GM19455 (cell line): ENCODE measurements around the gene DRG2.

Source experiments
- ATAC-seq: cut with Tn5 transposase; IDR thresholded peaks from one replicate; pipeline ENCODE4 v1.9.1; 2021; ENCODE audit not compliant: unreplicated experiment

The DRG2 gene

DNA sequence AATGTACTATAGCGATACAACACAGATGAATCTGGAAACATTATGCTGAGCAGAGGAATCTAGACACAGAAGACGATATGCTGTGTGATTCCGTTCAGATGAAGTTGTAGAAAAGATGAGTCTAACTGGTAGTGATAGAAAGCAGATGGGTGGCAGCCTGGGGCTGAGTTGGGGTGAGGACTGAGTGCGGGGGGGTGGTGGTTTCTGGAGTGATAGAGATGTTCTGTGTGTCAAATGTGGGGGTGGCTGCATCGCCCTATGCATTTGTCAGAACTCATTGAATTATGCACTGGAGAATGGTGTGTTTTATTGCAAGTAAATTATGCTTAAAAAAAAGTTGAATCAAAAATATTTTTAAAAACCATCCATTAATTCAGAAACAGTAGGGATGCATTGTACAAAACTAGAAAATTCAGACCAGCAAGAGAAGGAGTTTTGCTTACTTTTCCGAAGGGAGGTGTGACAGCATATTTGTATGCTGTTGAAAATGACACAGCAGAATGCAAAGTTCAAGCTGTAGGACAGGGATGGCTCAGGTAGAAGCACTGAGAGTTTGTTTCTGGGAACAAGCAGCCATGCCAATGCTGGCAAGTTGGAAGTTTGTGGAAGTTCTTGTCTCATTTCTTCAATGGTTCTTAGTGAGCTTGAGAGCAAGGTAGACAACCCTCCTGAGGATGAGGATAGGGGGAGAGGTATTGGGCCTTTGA lies 13.0 kb upstream of the DRG2 start:
- no peak for ATAC-seq

GRCh38 chr17:18076936-18077335 lies 10.8 kb upstream of the DRG2 start:
- no peak for ATAC-seq

GRCh38 chr17:18079543-18079942 lies 8.2 kb upstream of the DRG2 start:
- ATAC-seq = no peak

DNA sequence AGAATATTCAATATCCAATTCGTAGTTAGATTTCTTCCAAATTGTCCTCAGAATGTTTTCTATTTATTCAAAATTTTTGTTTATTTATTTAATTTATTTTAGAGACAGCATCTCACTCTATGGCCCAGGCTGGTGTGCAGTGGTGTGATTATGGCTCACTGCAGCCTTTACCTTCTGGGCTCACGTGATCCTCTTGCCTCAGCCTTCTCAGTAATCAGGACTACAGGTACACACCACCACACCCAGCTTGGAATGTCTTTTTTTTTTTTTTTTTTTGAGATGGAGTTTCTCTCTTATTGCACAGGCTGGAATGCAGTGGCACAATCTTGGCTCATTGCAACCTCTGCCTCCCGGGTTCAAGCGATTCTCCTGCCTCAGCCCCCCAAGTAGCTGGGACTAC lies 3.5 kb upstream of the DRG2 start:
- ATAC-seq = no peak

- no peak for ATAC-seq
Measured at GRCh38 chr17:18089613-18090012, 1.9 kb downstream of the DRG2 start.

DNA sequence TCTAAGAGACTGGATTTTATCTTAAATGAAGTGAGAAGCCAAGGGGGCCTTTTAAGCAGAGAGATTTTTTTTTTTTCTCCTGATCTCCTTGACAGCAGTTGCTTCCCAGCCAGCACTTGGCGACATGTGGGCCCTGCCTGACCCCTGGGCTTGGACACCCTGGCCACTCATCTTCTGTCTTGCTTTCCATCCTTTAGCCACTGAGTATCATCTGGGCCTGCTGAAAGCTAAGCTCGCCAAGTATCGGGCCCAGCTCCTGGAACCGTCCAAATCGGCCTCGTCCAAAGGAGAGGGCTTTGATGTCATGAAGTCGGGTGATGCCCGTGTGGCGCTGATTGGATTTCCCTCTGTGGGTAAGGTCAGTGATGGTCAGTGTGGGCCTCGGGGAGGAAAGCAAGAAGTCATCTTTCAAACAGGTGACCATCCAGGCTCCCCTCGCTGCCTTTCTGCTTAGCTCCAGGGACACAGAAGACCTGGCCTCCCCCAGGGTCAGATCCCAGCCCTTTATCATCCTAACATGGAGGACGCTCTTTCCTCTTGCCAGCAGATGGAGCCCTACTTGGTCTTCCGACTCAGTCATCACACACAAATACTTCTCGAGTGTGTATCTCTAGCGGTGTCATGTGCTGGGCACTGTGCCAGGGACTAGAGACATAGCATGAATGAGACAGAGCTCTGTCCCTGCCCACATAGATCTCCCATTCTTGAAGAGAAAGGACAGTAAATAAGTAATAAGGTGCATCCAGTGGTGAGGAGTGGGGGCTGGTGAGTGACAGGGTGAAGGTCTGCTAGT lies 6.1 kb downstream of the DRG2 start:
- no peak for ATAC-seq

DNA sequence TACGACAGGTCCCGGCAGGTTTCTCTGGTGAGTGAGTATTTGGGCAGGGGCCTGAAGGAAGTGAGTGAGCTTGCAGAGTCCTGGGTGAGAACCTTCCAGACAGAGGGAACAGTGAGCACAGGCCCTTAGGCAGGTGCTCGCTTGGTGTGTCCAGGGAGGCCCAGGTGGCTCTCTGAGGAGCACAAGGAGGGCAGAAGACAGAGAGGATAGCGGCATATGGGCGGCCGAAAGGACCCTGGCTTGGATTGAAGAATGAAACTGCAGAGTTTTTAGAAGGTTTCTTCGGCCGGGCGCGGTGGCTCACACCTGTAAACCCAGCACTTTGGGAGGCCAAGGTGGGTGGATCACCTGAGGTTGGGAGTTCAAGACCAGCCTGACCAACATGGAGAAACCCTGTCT lies 6.7 kb downstream of the DRG2 start:
- no peak for ATAC-seq

DNA sequence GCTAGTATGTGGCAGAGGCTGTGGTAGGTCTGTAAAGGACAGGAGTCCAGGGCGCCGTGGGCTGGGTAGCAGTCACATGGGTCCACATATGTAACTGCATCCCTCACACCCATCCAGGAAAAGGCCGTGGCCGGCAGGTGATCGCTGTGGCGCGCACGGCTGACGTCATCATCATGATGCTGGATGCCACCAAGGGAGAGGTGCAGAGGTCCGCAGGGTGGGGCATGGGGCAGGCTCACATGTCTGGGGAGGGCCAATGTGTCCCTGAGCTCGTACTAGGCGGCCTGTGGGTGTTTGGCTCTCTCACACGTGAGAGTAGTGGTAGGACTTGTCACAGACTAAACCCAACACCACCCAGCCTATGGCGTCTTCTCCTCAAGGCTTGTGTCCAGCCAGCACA lies 11.8 kb downstream of the DRG2 start:
- no peak for ATAC-seq

GRCh38 chr17:18100616-18101015 lies 12.9 kb downstream of the DRG2 start:
- no peak for ATAC-seq

DNA sequence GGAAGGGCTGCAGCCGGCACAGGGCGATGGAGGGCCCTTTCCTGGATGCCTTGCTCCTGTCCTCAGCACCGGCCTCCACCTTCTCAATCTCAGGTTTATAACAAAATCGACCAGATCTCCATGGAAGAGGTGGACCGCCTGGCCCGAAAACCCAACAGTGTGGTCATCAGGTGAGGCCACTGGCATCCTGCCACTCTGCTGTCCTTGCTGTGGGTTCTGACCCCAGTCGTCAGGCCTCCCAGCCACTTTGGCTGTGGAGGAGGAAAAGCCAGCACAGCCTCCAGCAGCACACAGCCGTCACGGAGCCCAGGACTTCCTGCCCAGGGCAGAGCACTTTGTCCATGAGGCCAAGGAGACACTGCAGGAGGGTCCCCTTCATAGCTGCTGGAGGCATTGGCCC lies 14.1 kb downstream of the DRG2 start:
- ATAC-seq = no peak

DNA sequence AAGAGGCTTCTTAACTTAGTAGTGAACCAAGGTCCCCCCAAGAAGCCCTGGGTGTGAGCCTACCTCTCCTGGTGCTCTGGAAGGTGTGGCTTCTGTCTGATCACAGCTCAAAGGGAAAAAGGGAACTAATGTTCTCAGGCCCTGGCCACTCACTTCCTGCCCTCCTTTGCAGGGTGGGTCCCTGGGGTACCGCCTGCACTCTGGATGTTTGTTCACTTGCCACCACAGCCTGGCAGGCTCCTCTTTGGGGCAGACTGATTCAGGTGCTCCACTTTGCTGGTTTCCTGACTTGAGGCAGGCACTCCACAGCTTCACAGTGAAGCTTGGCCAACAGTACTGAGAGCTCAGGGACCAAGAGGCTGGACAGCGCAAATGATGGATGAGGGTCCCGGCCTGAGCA lies 14.9 kb downstream of the DRG2 start:
- ATAC-seq = no peak

- ATAC-seq = no peak
Measured at GRCh38 chr17:18105027-18105426, 17.3 kb downstream of the DRG2 start.

DNA sequence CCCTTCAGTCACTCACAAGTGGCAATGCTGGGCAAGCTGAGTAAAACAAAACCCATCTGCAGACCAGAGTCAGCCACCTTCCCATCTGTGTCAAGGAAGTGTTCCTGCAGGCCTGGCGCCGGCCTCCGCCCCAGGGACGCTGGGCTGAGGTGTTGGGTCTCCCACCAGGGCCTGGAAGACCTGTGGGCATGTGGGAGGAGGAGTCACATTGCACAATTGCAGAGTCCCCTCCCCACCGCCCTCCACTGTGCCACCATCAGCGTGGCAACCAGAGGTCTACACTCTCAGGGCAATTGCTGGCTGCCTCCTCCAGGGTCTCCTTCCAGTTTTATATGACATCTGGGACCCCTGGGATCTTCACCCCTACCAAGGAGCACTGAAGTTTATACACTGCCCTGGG lies 17.8 kb downstream of the DRG2 start:
- no peak for ATAC-seq

DNA sequence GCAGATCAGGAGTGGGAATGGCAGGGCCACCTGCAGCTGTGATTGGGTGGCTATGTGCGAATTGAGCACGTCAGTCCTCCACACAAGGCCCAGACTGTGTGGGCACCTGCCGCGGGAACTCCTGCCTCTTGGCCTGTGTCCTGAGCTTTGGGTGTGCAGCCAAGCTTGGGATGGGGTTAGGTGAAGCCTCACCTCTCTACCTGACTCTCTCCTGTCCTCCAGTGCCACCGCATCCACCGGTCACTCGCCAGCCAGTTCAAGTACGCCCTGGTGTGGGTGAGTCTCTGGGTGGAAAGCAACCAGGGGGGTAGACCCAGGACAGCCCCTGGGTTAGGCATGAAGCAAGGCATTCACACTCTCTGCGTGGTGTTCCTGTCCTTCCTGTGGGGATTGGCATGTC lies 18.5 kb downstream of the DRG2 start:
- no peak for ATAC-seq

GRCh38 chr17:18107061-18107790 lies 19.5 kb downstream of the DRG2 start:
- ATAC-seq = no peak

DNA sequence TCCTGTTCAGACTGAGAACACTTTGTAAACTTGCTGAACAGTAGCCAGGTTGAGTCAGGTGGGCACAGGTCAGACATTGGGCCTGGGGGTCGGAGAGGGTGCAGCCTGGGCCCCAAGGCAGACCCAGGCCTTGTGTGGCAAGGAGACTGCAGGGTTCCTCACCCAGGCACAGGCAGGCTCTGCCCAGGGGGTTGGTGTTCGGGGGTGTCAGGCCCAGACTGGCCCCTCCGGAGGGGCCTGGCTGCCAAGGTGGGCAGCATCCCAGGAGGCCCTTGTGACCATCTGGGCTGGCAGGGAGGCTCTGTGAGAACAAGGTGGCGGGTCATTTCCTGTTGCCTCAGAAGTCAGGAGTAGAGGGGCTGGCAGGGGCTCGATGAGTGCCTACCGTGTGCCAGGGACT lies 20.2 kb downstream of the DRG2 start:
- no peak for ATAC-seq

- ATAC-seq = no peak
Measured at GRCh38 chr17:18108401-18109312, 20.9 kb downstream of the DRG2 start, which contains the start of gene MYO15A. MYO15A (plus strand) TSS chr17:18108756; CDS start chr17:18118801, 10,045 bp downstream.

DNA sequence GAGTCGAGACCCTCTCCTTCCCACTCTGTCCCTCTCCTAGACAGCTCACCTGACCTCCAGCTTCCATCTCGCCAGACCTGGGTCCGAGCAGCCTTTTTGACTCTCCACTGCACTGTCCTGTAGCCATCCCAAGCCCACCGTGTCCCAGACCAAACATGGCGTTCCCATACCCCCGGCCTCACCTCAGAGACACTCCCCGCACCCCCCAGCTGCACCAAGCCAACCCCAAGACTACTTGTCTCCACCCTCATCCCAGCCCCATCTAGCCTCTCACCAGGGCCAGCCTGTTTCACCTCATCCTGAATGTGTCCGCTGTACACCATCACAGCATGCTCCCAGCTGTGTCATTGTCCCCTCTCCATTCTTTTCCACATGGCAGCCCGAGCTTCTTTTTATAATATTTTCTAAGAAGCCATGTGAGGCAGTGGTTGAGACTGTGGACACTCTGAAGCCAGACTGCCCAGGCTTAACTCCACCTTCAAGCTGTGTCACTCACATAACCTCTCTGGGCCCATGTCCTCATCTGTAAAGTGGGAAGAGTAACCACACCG lies 22.3 kb downstream of the DRG2 start:
- no peak for ATAC-seq

- ATAC-seq = no peak
Measured at GRCh38 chr17:18110636-18111145, 22.9 kb downstream of the DRG2 start.

- no peak for ATAC-seq
Measured at GRCh38 chr17:18111330-18111971, 23.7 kb downstream of the DRG2 start.
